GM18508 (cell line): ENCODE measurements around the gene HEATR9.
"Not testable (repeated sequence)": the region's sequence is repeated elsewhere in the genome, so short reads cannot be mapped to it uniquely, and the experiment has no call there.

Source experiments
- ATAC-seq: cut with Tn5 transposase; IDR thresholded peaks from one replicate; pipeline ENCODE4 v1.9.1; 2021; ENCODE audit warnings: moderate number of reproducible peaks; ENCODE audit not compliant: insufficient read depth, unreplicated experiment

The HEATR9 gene

GRCh38 chr17:35868737-35869136 lies at the start of gene HEATR9:
HEATR9 (minus strand) TSS chr17:35868891; CDS start chr17:35868742, 149 bp downstream.
- no peak for ATAC-seq

- no peak for ATAC-seq
Measured at GRCh38 chr17:35917519-35918213, 49.0 kb upstream of the HEATR9 start.

- no peak for ATAC-seq
Measured at GRCh38 chr17:35915153-35915964, 46.7 kb upstream of the HEATR9 start.

- no peak for ATAC-seq
Measured at GRCh38 chr17:35914354-35914753, 45.7 kb upstream of the HEATR9 start.

GRCh38 chr17:35913609-35914008 lies 44.9 kb upstream of the HEATR9 start:
- ATAC-seq: no peak

GRCh38 chr17:35912942-35913341 lies 44.3 kb upstream of the HEATR9 start:
- no peak for ATAC-seq

- no peak for ATAC-seq
Measured at GRCh38 chr17:35912339-35912912, 43.7 kb upstream of the HEATR9 start.

GRCh38 chr17:35909408-35909807 lies 40.7 kb upstream of the HEATR9 start:
- no peak for ATAC-seq

GRCh38 chr17:35907691-35908090 lies 39.0 kb upstream of the HEATR9 start:
- ATAC-seq: no peak

GRCh38 chr17:35906926-35907637 lies 38.4 kb upstream of the HEATR9 start:
- ATAC-seq: no peak

GRCh38 chr17:35906191-35906925 lies 37.7 kb upstream of the HEATR9 start:
- ATAC-seq: no peak

- ATAC-seq: no peak
Measured at GRCh38 chr17:35903451-35903850, 34.8 kb upstream of the HEATR9 start.

- no peak for ATAC-seq
Measured at GRCh38 chr17:35901631-35902175, 33.0 kb upstream of the HEATR9 start.

- no peak for ATAC-seq
Measured at GRCh38 chr17:35900708-35901480, 32.2 kb upstream of the HEATR9 start.

GRCh38 chr17:35900280-35900679 lies 31.6 kb upstream of the HEATR9 start:
- no peak for ATAC-seq

GRCh38 chr17:35898283-35899070 lies 29.8 kb upstream of the HEATR9 start:
- no peak for ATAC-seq

GRCh38 chr17:35897772-35898171 lies 29.1 kb upstream of the HEATR9 start:
- ATAC-seq: not testable (repeated sequence)
